Caco-2 (cell line): ENCODE results near the gene TBX4. TPM values are rescaled to one million over a fixed set of nuclear protein-coding genes. Genes with fewer than 3 reads are reported as not detected.
A peak's percentile ranks its signal among the peaks of the same experiment; 100 is the strongest.

Source experiments
- BruUV-seq: library from RNA; stranded (reverse); fragments of 400-500 nt; replicated peaks from 2 replicates; lab custom pipeline; 2021; lab: Mats Ljungman, UMichigan
- CTCF ChIA-PET: fragments of 300-600 bp; sonication (Branson Sonifier 250); formaldehyde crosslinking; loops from one replicate; lab custom pipeline; 2022; ENCODE audit warnings: antibody characterized with exemption; lab: Charles Lee
- POLR2A ChIA-PET: fragments of 300-600 bp; sonication (Branson Sonifier 250); formaldehyde crosslinking; loops from one replicate; lab custom pipeline; 2022; ENCODE audit warnings: antibody characterized with exemption; lab: Charles Lee
- DNase-seq, 2 experiments: peaks; one replicate each; pipeline versions ENCODE4 v3.0.0 to v3.0.0-alpha.2; 2020 to 2022
- H3K27me3 ChIP-seq: replicated peaks from 2 replicates; pipeline ENCODE4 v1.6.0; 2011; ENCODE audit warnings: low read length; ENCODE audit not compliant: control insufficient read depth, insufficient read depth
- H3K36me3 ChIP-seq: 2 replicates; pipeline ENCODE4 v1.5.1; 2011; ENCODE audit warnings: low read length; ENCODE audit not compliant: control insufficient read depth, insufficient read depth
- H3K4me1 ChIP-seq: fragments of 250-450 bp; sonication (Bioruptor Pico); 2 replicates; pipeline ENCODE4 v1.5.1; 2020; ENCODE audit warnings: mild to moderate bottlenecking
- H3K4me3 ChIP-seq: 2 replicates; pipeline ENCODE4 v1.5.1; 2011; ENCODE audit warnings: low read depth, mild to moderate bottlenecking, control low read depth, low read length
- H3K9me3 ChIP-seq: fragments of 250-450 bp; sonication (Bioruptor Pico); 2 replicates; pipeline ENCODE4 v1.5.1; 2020; ENCODE audit warnings: mild to moderate bottlenecking, moderate library complexity
- H3K27ac Mint-ChIP-seq: one replicate; pipeline ENCODE4 v1.8.0; 2022; ENCODE audit warnings: mixed read lengths; ENCODE audit not compliant: unreplicated experiment
- H3K27me3 Mint-ChIP-seq: one replicate; pipeline ENCODE4 v1.8.0; 2022; ENCODE audit warnings: mixed read lengths; ENCODE audit not compliant: insufficient read depth, unreplicated experiment
- H3K36me3 Mint-ChIP-seq: one replicate; pipeline ENCODE4 v1.8.0; 2022; ENCODE audit warnings: mild to moderate bottlenecking, mixed read lengths; ENCODE audit not compliant: insufficient read depth, unreplicated experiment
- H3K4me1 Mint-ChIP-seq: one replicate; pipeline ENCODE4 v1.8.0; 2022; ENCODE audit warnings: low read depth, mixed read lengths; ENCODE audit not compliant: unreplicated experiment
- H3K4me3 Mint-ChIP-seq: one replicate; pipeline ENCODE4 v1.8.0; 2022; ENCODE audit warnings: mild to moderate bottlenecking, moderate library complexity, mixed read lengths; ENCODE audit not compliant: unreplicated experiment
- H3K9me3 Mint-ChIP-seq: one replicate; pipeline ENCODE4 v1.8.0; 2022; ENCODE audit warnings: mixed read lengths; ENCODE audit not compliant: unreplicated experiment
- intact Hi-C: fragments of 100-400 bp; cut with micrococcal nuclease; formaldehyde crosslinking; loops from one replicate; pipeline ENCODE4 v1.10.0; 2022; ENCODE audit not compliant: unreplicated experiment
- total RNA-seq: library from RNA; stranded (reverse); gene quantifications from 2 replicates; pipeline ENCODE4 v1.2.3, GENCODE V29; 2022
- TF ChIP-seq, protein P1 (sequence below), 2 experiments: fragments of 200-600 bp in 1 of 2; IDR thresholded peaks; 1 replicate in 1 of 2; 2 replicates in 1 of 2; pipeline versions ENCODE4 v1.5.1 to v1.8.0; 2011 to 2022; ENCODE audit warnings: antibody characterized with exemption in 1 of 2, control low read depth in 1 of 2, inconsistent platforms in 1 of 2, low read depth in 1 of 2, low read length in 1 of 2, mild to moderate bottlenecking in 1 of 2, moderate library complexity in 1 of 2; ENCODE audit not compliant: insufficient read depth in 1 of 2, severe bottlenecking in 1 of 2, unreplicated experiment in 1 of 2

Gene TBX4
- total RNA-seq, 1 experiment from 2014 or later: 2.5 TPM

DNA sequence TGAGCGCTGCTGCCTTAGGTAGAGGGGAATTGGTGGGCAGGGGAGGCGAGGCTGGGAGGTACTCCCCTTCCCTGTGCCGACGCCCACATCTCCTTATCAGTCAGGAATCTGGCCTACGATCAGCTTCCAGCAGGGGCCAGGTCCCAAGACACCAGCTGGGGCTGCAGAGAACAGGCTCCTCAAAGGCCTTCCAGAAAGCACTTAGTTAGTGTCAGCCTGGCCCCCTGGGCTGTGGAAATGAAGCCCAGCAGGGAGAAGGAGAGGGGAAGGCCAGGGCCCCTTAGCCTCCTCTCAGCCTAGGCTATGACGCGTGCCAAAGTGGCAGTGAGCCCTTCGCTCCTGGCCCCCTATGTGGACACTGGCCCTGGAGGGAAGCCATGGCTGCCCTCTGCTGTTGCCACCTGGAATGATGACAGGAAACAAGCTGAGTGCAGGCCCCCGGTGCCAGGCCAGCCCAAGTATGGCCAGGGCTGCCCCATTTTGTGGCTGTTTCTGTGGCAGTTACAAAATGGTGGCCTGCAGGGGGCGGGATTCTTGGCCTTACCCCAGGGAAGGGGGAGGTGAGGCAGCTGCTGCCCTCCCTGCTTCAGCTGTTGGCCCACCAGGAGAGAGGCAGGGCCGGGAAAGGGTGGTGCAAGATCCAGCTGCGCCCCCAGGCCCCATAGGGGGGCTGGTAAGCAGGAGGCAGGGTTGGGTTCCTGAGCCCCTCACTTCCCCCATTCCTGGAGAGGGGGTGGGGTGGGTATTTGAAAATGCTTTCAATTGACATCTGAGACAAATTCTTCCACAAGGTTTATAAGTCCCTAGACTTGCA, 11.3 kb downstream of the TBX4 start:
- POLR2A ChIA-PET: interaction anchor here (0.7 kb wide), 1 partner anchor 11 kb away, joined by 4 read pairs; no protein-coding TSS in a partner anchor
- no peaks in the 10 kb centered on the region for H3K27me3 Mint-ChIP-seq

GRCh38 chr17:61464130-61464842, 12.1 kb downstream of the TBX4 start:
- H3K4me1 Mint-ChIP-seq: peaks cover 70% of the 10 kb centered on the region
- H3K27me3 ChIP-seq: no peaks in the 10 kb centered on the region
- BruUV-seq: no TSS peak
- peaks cover 76% of the 10 kb centered on the region for H3K4me1 ChIP-seq
- no peaks in the 10 kb centered on the region for H3K27me3 Mint-ChIP-seq
- intact Hi-C loops: no loop called here
- no peak overlapping the region for H3K4me3 ChIP-seq
- peak overlapping the region; percentile 72 for H3K27ac Mint-ChIP-seq
- H3K36me3 Mint-ChIP-seq: peaks cover 18% of the 10 kb centered on the region
- ChIA-PET CTCF (interaction anchor here (1.2 kb wide), 1 partner anchor 31 kb away, joined by 3 read pairs; no protein-coding TSS in a partner anchor), POLR2A (no interaction called here)
- H3K9me3 ChIP-seq: no peaks in the 10 kb centered on the region
- H3K4me3 Mint-ChIP-seq: no peak overlapping the region
- no peak for DNase-seq
- TF ChIP-seq, protein P1, sequence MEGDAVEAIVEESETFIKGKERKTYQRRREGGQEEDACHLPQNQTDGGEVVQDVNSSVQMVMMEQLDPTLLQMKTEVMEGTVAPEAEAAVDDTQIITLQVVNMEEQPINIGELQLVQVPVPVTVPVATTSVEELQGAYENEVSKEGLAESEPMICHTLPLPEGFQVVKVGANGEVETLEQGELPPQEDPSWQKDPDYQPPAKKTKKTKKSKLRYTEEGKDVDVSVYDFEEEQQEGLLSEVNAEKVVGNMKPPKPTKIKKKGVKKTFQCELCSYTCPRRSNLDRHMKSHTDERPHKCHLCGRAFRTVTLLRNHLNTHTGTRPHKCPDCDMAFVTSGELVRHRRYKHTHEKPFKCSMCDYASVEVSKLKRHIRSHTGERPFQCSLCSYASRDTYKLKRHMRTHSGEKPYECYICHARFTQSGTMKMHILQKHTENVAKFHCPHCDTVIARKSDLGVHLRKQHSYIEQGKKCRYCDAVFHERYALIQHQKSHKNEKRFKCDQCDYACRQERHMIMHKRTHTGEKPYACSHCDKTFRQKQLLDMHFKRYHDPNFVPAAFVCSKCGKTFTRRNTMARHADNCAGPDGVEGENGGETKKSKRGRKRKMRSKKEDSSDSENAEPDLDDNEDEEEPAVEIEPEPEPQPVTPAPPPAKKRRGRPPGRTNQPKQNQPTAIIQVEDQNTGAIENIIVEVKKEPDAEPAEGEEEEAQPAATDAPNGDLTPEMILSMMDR (IDR thresholded peaks at IDR 0.05; ENCODE audit: insufficient read depth in 1 of 2, low read depth in 1 of 2, low read length in 1 of 2, severe bottlenecking in 1 of 2, unreplicated experiment in 1 of 2): no peak
- H3K36me3 ChIP-seq: no peaks in the 10 kb centered on the region
- no peaks in the 10 kb centered on the region for H3K9me3 Mint-ChIP-seq

More for the DNA sequence above, 11.3 kb downstream of the TBX4 start:
- Histone ChIP-seq H3K4me1 (peaks cover 79% of the 10 kb centered on the region), H3K27me3 (no peaks in the 10 kb centered on the region), H3K9me3 (no peaks in the 10 kb centered on the region), H3K36me3 (no peaks in the 10 kb centered on the region), H3K4me3 (no peak overlapping the region)
- Mint-ChIP-seq H3K27ac (peak overlapping the region; percentile 72), H3K4me3 (peak overlapping the region; percentile 72), H3K4me1 (peaks cover 70% of the 10 kb centered on the region), H3K36me3 (peaks cover 18% of the 10 kb centered on the region), H3K9me3 (no peaks in the 10 kb centered on the region)
- BruUV-seq: no TSS peak
- peak; percentile 56 to 77 for DNase-seq
- TF ChIP-seq, protein P1 (IDR thresholded peaks at IDR 0.05; ENCODE audit: insufficient read depth in 1 of 2, low read depth in 1 of 2, low read length in 1 of 2, severe bottlenecking in 1 of 2, unreplicated experiment in 1 of 2): peak in 1 of 2 experiments; percentile 22
- intact Hi-C loops: no loop called here
- CTCF ChIA-PET: no interaction called here

DNA sequence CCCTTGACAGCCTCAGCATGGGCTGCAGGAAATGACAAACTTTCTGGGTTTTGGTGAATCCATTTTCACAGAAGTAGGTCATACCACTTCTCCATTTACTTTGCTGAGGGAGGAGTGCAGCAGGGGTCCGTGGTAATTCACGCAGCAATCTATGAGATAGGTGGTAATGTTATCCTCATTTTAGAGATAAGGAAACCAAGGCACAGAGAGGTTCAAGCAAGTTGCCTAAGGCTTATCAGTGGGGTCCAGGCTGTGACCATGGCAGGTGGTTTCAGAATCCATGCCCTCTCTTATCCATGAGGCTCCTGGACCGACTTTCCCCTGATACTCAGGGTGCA, 12.6 kb downstream of the TBX4 start:
- Histone ChIP-seq H3K36me3 (no peaks in the 10 kb centered on the region), H3K9me3 (no peaks in the 10 kb centered on the region), H3K4me3 (no peak overlapping the region), H3K27me3 (no peaks in the 10 kb centered on the region), H3K4me1 (peaks cover 71% of the 10 kb centered on the region)
- BruUV-seq: no TSS peak
- TF ChIP-seq, protein P1 (IDR thresholded peaks at IDR 0.05; ENCODE audit: insufficient read depth in 1 of 2, low read depth in 1 of 2, low read length in 1 of 2, severe bottlenecking in 1 of 2, unreplicated experiment in 1 of 2): no peak
- Mint-ChIP-seq H3K9me3 (no peaks in the 10 kb centered on the region), H3K27ac (peak overlapping the region; percentile 46), H3K27me3 (no peaks in the 10 kb centered on the region), H3K4me3 (no peak overlapping the region), H3K4me1 (peaks cover 67% of the 10 kb centered on the region), H3K36me3 (peaks cover 18% of the 10 kb centered on the region)
- CTCF ChIA-PET: interaction anchor here (1.2 kb wide), 1 partner anchor 30 kb away, joined by 3 read pairs; no protein-coding TSS in a partner anchor
- no peak for DNase-seq
- POLR2A ChIA-PET: no interaction called here
- intact Hi-C loops: no loop called here
